ENCODE results near the gene COL9A3.
A peak's percentile ranks its signal among the peaks of the same experiment; 100 is the strongest.

Gene COL9A3

GRCh38 chr20:62778601-62779416, 38.0 kb upstream of the COL9A3 start:
- DNase-seq = no peak

- no peak for DNase-seq
Measured at GRCh38 chr20:62779417-62779685, 37.5 kb upstream of the COL9A3 start.

- peak; percentile 97 for DNase-seq
Measured at GRCh38 chr20:62780204-62780603, 36.6 kb upstream of the COL9A3 start.

GRCh38 chr20:62780696-62781095, 36.2 kb upstream of the COL9A3 start:
- peak; percentile 74 for DNase-seq

- no peak for DNase-seq
Measured at GRCh38 chr20:62782149-62782892, 34.5 kb upstream of the COL9A3 start.

- peak; percentile 36 for DNase-seq
Measured at GRCh38 chr20:62782893-62783278, 34.0 kb upstream of the COL9A3 start.

- DNase-seq = no peak
Measured at GRCh38 chr20:62784497-62784896, 32.4 kb upstream of the COL9A3 start.

- no peak for DNase-seq
Measured at GRCh38 chr20:62785393-62785792, 31.5 kb upstream of the COL9A3 start.

GRCh38 chr20:62786157-62786556, 30.7 kb upstream of the COL9A3 start:
- DNase-seq = no peak

GRCh38 chr20:62787321-62787720, 29.5 kb upstream of the COL9A3 start:
- DNase-seq = no peak

- DNase-seq = no peak
Measured at GRCh38 chr20:62787866-62788265, 29.0 kb upstream of the COL9A3 start.

GRCh38 chr20:62788607-62789006, 28.2 kb upstream of the COL9A3 start:
- no peak for DNase-seq

GRCh38 chr20:62790075-62790474, 26.8 kb upstream of the COL9A3 start:
- DNase-seq = no peak

- DNase-seq = peak; percentile 90
Measured at GRCh38 chr20:62791301-62792181, 25.3 kb upstream of the COL9A3 start.

GRCh38 chr20:62792182-62792939, 24.5 kb upstream of the COL9A3 start:
- no peak for DNase-seq

GRCh38 chr20:62792940-62793756, 23.7 kb upstream of the COL9A3 start:
- DNase-seq = no peak

- DNase-seq = no peak
Measured at GRCh38 chr20:62793757-62794006, 23.2 kb upstream of the COL9A3 start.

GRCh38 chr20:62794007-62794724, 22.7 kb upstream of the COL9A3 start:
- peak; percentile 97 for DNase-seq

GRCh38 chr20:62795023-62795761, 21.7 kb upstream of the COL9A3 start:
- peak; percentile 88 for DNase-seq

- no peak for DNase-seq
Measured at GRCh38 chr20:62796699-62797491, 20.0 kb upstream of the COL9A3 start.

Data from NCI-H2171 (cell line).